GM12873 (cell line): ENCODE measurements around the gene RGS11.

Source experiments
- TF ChIP-seq, protein P1 (sequence below): IDR thresholded peaks from 2 replicates; pipeline ENCODE4 v1.5.1; 2012; ENCODE audit warnings: low read depth, mild to moderate bottlenecking, moderate library complexity, low read length, control low read depth; ENCODE audit not compliant: insufficient read depth; ENCODE audit errors: missing control alignments

Gene RGS11

DNA sequence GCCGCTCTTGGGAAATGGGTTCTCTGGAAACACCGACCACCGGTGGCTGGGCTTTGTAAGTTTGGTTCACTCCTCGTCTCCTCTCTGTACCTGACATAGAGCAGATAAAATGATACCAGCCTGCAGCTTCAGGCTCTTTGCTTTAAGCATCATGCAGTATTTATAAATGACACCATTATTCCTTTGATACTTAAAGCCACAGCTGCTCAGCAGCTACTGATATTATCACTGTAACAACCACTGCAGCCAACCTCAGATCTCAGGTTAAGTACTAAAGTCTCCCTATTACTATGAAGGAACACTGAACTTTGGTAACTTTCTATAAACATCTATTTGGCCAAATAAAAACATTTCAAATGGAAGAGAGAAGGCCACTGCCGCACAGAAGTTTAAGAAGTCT, 41.8 kb upstream of the RGS11 start:
- TF ChIP-seq, protein P1, sequence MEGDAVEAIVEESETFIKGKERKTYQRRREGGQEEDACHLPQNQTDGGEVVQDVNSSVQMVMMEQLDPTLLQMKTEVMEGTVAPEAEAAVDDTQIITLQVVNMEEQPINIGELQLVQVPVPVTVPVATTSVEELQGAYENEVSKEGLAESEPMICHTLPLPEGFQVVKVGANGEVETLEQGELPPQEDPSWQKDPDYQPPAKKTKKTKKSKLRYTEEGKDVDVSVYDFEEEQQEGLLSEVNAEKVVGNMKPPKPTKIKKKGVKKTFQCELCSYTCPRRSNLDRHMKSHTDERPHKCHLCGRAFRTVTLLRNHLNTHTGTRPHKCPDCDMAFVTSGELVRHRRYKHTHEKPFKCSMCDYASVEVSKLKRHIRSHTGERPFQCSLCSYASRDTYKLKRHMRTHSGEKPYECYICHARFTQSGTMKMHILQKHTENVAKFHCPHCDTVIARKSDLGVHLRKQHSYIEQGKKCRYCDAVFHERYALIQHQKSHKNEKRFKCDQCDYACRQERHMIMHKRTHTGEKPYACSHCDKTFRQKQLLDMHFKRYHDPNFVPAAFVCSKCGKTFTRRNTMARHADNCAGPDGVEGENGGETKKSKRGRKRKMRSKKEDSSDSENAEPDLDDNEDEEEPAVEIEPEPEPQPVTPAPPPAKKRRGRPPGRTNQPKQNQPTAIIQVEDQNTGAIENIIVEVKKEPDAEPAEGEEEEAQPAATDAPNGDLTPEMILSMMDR: no peak

DNA sequence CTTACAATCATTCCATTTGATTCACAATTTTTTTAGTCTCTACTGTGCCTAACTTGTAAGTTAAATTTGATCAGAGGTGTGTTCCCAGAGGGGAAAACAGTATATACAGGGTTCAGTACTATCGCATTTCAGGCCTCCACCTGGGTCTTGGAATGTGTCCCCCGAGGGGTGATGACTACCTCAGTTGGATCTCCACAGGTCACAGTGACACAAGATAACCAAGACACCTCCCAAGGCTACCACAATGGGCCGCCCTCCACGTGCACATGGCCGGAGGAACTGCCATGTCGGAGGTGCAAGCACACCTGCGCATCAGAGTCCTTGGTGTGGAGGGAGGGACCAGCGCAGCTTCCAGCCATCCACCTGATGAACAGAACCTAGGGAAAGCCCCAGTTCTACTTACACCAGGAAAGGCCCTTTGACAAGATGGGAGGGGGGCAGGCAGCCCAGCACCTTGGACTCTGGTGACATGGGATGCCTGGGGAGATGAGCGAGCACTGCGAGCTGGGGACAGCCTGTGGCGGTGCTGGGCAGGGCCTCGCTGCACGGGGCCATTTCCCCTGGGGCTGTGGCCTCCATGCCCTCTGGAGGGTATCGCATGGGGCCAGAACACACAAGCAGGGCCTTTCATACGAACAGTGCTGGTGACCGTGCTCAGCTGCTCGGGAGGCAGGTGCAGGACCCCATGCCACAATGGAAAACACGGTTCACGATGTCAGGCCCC, 41.2 kb upstream of the RGS11 start:
- TF ChIP-seq, protein P1: no peak

DNA sequence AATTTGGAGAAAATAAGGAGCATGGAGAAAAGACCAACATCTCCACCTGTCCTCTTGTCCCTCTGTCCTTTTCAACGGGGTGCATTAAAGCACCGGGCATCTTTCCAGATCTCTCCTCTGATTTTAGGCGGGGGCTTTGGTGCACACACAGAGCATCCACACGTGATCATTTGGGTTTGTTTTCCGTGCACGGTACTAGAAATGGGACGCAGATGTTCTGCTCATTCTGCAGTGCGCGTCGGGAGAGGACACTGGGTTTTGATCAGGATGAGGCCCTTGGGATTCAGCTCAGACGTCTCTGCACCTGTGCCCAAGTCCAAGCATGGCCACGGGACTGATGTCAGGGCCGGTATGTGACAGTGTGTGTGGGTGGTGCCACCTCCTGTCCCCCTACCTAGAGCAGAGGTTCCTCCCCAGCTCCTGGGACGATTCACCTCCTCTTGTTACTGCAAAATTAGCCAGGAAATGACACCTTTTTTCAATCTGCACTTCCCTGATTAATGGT, 39.1 kb upstream of the RGS11 start:
- TF ChIP-seq, protein P1: no peak

DNA sequence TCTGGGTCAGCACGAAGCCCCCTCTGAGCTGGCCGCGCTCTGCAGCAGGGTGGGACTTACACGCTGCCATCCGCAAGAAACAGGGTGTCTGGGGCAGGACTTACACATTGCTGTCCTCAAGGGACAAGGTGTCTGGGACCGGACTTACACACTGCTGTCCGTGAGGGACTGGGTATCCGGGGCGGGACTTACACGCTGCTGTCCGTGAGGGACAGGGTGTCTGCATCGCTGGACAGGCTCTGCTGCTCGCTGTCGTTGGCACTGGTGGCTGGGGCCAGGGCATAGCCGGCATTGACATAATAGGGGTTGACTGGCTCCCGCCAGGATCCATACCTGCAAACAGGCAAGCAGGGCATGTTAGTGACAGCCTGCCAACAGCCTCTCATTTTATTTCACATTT, 38.6 kb upstream of the RGS11 start:
- TF ChIP-seq, protein P1: no peak

DNA sequence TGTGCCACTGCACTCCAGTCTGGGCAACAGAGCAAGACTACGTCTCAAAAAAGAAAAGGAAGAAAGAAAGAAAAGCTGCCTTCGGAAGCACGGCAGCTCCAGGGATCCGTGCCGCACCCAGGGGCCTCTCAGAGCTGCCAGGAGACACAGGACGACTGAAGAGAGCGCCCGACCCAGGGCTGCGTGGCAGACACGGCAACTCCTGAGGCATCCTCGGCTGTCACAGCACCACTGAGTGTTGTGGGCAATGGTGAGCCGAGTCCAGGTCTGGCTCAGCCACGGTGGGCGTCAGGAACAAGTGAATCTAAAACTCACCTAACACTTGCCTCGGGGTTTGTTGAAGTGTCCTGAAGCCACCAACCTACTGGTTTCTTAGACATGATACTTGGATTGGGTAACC, 36.0 kb upstream of the RGS11 start:
- TF ChIP-seq, protein P1: no peak

DNA sequence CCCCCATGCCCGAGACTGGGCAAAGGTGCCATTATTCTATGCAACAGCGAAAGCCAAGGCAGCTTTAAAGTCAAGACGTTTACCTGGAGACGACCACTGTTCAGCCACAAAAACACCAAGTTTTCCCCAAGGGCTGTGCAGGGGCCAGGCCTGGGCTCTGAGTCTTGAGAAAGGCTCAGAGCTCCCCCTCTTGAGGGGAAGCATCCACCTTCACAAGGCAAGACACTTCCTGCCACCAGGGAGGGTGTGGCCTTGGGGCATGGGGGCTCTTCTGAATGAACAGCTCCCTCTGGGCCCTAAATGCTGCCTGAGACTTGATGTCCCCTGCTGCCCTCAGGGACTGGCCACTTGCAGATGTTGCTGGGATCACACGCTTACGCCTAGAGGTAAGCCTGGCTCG, 33.7 kb upstream of the RGS11 start:
- TF ChIP-seq, protein P1: peak; percentile 14

DNA sequence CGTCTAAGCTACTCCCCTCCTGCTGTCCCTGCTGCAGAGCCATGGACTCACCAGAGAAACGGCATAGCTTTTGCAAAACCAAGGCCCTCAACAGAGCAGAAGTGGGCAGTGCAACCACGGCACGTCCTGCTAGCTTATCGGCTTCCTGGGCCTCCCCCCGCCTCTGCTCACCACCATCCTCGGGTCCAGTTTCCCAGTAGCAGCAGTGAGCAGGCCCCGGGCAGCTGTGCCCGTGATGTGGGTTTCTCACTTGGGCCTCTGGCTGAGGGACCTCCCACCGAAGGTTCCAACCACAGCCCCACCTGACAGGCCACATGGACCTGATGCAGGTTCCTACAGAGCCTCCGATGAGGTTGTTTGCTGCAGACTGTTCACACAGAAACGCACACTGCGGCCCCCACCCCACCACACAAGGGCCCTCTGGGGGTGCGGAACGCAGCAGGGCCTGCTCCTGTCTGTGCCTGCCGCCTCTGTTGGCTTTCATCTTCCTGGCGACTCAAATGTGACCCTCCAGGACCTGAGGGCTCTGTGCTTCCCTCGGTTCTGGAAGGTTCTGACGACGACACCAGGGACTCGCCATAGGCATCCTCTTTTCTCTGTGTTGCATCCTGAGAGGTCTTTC, 32.1 kb upstream of the RGS11 start:
- TF ChIP-seq, protein P1: no peak
